Right atrium auricular region (tissue), 2 donors: ENCODE data around the gene OS9. TPM values are rescaled to one million over a fixed set of nuclear protein-coding genes. Genes with fewer than 3 reads are reported as not detected.
"Not testable (repeated sequence)": the region's sequence is repeated elsewhere in the genome, so short reads cannot be mapped to it uniquely, and the experiment has no call there.

Experiments used
- DNase-seq: peaks from one replicate; pipeline ENCODE4 v3.0.0-alpha.2; 2019; ENCODE audit warnings: low spot score
- H3K27ac ChIP-seq, 2 donors: fragments of 200-600 bp; sonication (generic); 1 replicate in 1 of 2; 2 replicates in 1 of 2; pipeline ENCODE4 v1.5.1; 2016 to 2019
- H3K27me3 ChIP-seq, 2 donors: fragments of 200-600 bp; sonication (generic); one replicate each; pipeline versions ENCODE4 v1.5.1 to v1.6.0; 2017 to 2019
- H3K36me3 ChIP-seq: fragments of 200-600 bp; sonication (generic); one replicate; pipeline ENCODE4 v1.5.1; 2016
- H3K4me1 ChIP-seq, 2 donors: fragments of 200-600 bp; sonication (generic); one replicate each; pipeline versions ENCODE4 v1.5.1 to v1.6.0; 2017 to 2019
- H3K4me3 ChIP-seq, 2 donors: fragments of 200-600 bp; sonication (generic); 1 replicate in 1 of 2; 2 replicates in 1 of 2; pipeline ENCODE4 v1.5.1; 2017 to 2019; ENCODE audit warnings: mild to moderate bottlenecking in 1 of 2, moderate library complexity in 1 of 2
- H3K9me3 ChIP-seq, 2 donors: fragments of 200-600 bp; sonication (generic); one replicate each; pipeline ENCODE4 v1.5.1; 2019
- total RNA-seq, 2 donors: library from RNA; depleted of rRNA; stranded (reverse); fragments of >200 nt; gene quantifications; one replicate each; pipeline ENCODE4 v1.1.0, GENCODE V29; 2016
- TF ChIP-seq, protein P1 (sequence below), 2 donors: fragments of 200-600 bp; sonication (generic); IDR thresholded peaks; one replicate each; pipeline ENCODE4 v1.5.1; 2019; ENCODE audit warnings: antibody characterized with exemption in 2 of 2

The OS9 gene
- total RNA-seq, 2 donors from 2014 or later: 161 to 173 TPM

- no peak overlapping the region for H3K27ac ChIP-seq
- H3K27me3 ChIP-seq: no peaks in the 10 kb centered on the region
- no peak overlapping the region for H3K4me3 ChIP-seq
- H3K36me3 ChIP-seq: no peaks in the 10 kb centered on the region
- TF ChIP-seq, protein P1, sequence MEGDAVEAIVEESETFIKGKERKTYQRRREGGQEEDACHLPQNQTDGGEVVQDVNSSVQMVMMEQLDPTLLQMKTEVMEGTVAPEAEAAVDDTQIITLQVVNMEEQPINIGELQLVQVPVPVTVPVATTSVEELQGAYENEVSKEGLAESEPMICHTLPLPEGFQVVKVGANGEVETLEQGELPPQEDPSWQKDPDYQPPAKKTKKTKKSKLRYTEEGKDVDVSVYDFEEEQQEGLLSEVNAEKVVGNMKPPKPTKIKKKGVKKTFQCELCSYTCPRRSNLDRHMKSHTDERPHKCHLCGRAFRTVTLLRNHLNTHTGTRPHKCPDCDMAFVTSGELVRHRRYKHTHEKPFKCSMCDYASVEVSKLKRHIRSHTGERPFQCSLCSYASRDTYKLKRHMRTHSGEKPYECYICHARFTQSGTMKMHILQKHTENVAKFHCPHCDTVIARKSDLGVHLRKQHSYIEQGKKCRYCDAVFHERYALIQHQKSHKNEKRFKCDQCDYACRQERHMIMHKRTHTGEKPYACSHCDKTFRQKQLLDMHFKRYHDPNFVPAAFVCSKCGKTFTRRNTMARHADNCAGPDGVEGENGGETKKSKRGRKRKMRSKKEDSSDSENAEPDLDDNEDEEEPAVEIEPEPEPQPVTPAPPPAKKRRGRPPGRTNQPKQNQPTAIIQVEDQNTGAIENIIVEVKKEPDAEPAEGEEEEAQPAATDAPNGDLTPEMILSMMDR (IDR thresholded peaks at IDR 0.05): no peak
- no peaks in the 10 kb centered on the region for H3K4me1 ChIP-seq
- no peak for DNase-seq
- H3K9me3 ChIP-seq: no peaks in the 10 kb centered on the region
Measured at GRCh38 chr12:57674691-57675090, 19.2 kb upstream of the OS9 start.

DNA sequence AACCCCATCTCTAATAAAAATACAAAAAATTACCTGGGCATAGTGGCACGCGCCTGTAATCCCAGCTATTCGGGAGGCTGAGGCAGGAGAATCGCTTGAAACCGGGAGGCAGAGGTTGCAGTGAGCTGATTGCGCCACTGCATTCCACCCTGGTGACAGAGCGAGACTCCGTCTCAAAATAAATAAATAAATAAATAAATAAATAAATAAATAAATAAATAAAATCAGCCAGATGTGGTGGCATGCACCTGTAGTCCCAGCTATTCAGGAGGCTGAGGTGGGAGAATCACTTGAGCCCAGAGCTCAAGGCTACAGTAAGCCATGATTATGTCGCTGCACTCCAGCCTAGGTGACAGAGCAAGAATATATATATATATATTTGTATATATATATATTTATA is 16.0 kb upstream of the OS9 start:
- H3K27me3 ChIP-seq, H3K36me3 ChIP-seq, H3K4me1 ChIP-seq, H3K4me3 ChIP-seq, H3K27ac ChIP-seq, DNase-seq: not testable (repeated sequence)
- peaks cover 0 to 10% of the 10 kb centered on the region in 2 donors for H3K9me3 ChIP-seq

GRCh38 chr12:57679697-57680096 is 14.2 kb upstream of the OS9 start:
- Histone ChIP-seq H3K4me3 (no peak overlapping the region), H3K36me3 (no peaks in the 10 kb centered on the region), H3K4me1 (no peaks in the 10 kb centered on the region), H3K27me3 (no peaks in the 10 kb centered on the region), H3K27ac (no peak overlapping the region), H3K9me3 (peaks cover 0 to 10% of the 10 kb centered on the region in 2 donors)
- DNase-seq: no peak
- TF ChIP-seq, protein P1 (IDR thresholded peaks at IDR 0.05): no peak

- no peak overlapping the region for H3K27ac ChIP-seq
- TF ChIP-seq, protein P1 (IDR thresholded peaks at IDR 0.05): no peak
- H3K4me3 ChIP-seq: no peak overlapping the region
- no peaks in the 10 kb centered on the region for H3K4me1 ChIP-seq
- H3K27me3 ChIP-seq: no peaks in the 10 kb centered on the region
- no peaks in the 10 kb centered on the region for H3K36me3 ChIP-seq
- no peak for DNase-seq
- peaks cover 0 to 4% of the 10 kb centered on the region in 2 donors for H3K9me3 ChIP-seq
Measured at GRCh38 chr12:57687862-57688261, 6.1 kb upstream of the OS9 start.

DNA sequence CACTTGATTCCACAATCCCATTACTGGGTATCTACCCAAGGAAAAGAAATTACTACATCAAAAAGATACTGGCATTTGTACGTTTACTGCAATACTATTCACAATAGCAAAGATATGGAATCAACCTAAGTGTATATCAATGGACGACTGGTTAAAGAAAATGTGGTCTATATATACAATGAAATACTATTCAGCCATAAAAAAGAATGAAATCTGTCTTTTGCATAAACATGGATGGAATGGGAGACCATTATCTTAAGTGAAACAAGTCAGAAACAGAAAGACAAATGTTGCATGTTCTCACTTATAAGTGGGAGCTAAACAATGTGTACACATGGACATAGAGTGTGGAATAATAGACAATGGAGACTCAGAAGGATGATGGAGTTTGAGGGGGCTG is 5.0 kb upstream of the OS9 start:
- Histone ChIP-seq H3K27ac (no peak overlapping the region), H3K4me1 (no peaks in the 10 kb centered on the region), H3K4me3 (no peak overlapping the region), H3K36me3 (no peaks in the 10 kb centered on the region), H3K9me3 (peaks cover 0 to 4% of the 10 kb centered on the region in 2 donors), H3K27me3 (no peaks in the 10 kb centered on the region)
- DNase-seq: no peak
- TF ChIP-seq, protein P1 (IDR thresholded peaks at IDR 0.05): no peak

DNA sequence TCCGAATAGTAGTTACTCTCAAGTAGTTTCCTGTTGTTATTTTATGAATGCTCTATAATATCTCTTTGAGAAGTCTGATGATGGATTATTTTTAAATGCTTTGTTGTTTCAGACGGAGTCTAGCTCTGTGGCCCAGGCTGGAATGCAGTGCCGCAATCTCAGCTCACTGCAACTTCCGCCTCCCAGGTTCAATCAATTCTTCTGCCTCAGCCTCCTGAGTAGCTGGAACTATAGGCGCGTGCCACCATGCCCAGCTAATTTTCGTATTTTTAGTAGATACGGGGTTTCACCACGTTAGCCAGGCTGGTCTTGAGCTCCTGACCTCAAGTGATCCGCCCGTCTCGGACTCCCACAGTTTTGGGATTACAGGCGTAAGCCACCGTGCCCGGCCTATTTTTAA is 1.4 kb upstream of the OS9 start:
- no peaks in the 10 kb centered on the region for H3K27me3 ChIP-seq
- TF ChIP-seq, protein P1 (IDR thresholded peaks at IDR 0.05): no peak
- no peak for DNase-seq
- peaks cover 19% of the 10 kb centered on the region for H3K36me3 ChIP-seq
- no peak overlapping the region for H3K4me3 ChIP-seq
- peaks cover 0 to 12% of the 10 kb centered on the region in 2 donors for H3K4me1 ChIP-seq
- H3K27ac ChIP-seq: no peak overlapping the region
- peaks cover 0 to 4% of the 10 kb centered on the region in 2 donors for H3K9me3 ChIP-seq
